Mammary microvascular endothelial cell (primary cell): ENCODE measurements around the gene FAM170B. TPM values are rescaled to one million over a fixed set of nuclear protein-coding genes. Genes with fewer than 3 reads are reported as not detected.

Experiments
- total RNA-seq: library from RNA; depleted of rRNA; stranded (reverse); fragments of >200 nt; gene quantifications from 2 replicates; pipeline ENCODE4 v1.2.3, GENCODE V29; 2015

Gene FAM170B
- total RNA-seq: not detected in 2 replicates

GRCh38 chr10:49133706-49134248, at the start of gene FAM170B:
Gene FAM170B, minus strand, starts transcription at chr10:49134021. Its CDS starts 103 bp downstream, at chr10:49133918.

DNA sequence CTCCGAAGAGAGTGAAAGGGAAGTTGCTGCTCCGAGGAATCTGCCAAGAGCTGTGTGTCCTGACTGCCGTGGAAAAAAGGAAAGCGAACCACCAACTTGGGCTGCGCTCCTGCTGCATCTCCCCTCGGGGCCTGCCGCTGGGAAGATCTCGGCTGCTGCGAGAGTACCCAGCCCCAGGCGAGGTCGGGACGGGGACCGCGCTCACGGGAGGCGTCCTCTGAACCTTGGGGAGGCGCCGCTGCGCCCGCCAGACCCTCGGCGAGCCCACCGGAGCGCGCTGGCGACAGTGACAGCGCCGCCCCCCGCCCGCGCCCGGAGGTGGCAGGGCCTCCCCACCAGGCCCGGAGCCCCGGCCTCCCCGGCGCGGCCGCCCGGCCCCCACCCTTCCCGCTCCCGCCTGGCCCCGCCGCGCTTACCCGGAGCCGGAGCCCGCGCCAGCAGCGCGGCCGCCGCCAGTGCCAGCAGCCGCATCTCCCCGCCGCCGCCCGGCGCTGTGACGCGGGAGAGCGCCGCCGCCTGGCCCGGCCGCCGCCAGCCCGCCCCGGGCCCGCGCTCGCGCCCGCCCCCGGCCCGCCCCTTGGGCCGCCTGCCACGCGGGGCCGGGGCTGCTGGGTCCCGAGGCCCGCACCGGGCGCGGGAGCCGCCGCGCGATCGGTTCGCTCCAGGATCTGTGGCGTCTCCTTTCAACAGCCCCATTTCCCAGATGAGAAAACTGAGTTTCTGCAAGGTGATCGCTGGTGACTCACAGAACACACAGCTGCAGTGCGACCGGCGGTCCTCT, 18.6 kb downstream of the FAM170B start, which contains the start of gene VSTM4:
TSS of gene VSTM4 (minus strand) at position 508 of the 781 bp plus-strand sequence. CDS start at position 471, 37 bp downstream.

Other genes starting within 250 kb of the FAM170B start
- not detected in 2 replicates for gene LRRC18, start 194.2 kb downstream of the FAM170B start, total RNA-seq
- gene VSTM4, start 18.5 kb downstream of the FAM170B start, total RNA-seq: 0.34 and 0.40 TPM in 2 replicates
- gene TMEM273, start 54.4 kb upstream of the FAM170B start, total RNA-seq: 3.1 and 5.6 TPM in 2 replicates
- not detected in 2 replicates for gene C10orf71, start 165.1 kb upstream of the FAM170B start, total RNA-seq